Measurements from ENCODE around the gene SDF4. TPM values are rescaled to one million over a fixed set of nuclear protein-coding genes. Genes with fewer than 3 reads are reported as not detected.
A peak's percentile ranks its signal among the peaks of the same experiment; 100 is the strongest.

Gene SDF4
- total and polyA plus RNA-seq, 2 of the 13 experiments (the other 11 are each of a cell fraction or from before 2014, with no cell fraction given), result 80.8 to 107 TPM

GRCh38 chr1:1273512-1274298, 41.9 kb upstream of the SDF4 start, which contains the start of gene UBE2J2 (continued):
- no peak for TF ChIP-seq RNF2 (conservative IDR thresholded peaks at IDR 0.05; ENCODE audit: low read depth)
- TF ChIP-seq ZNF124 (CRISPR knock-in tag; IDR thresholded peaks at IDR 0.05), result no peak
- TF ChIP-seq YEATS2 (CRISPR knock-in tag; IDR thresholded peaks at IDR 0.05; ENCODE audit: borderline replicate concordance), result peak; percentile 62
- TF ChIP-seq ZNF180 (CRISPR knock-in tag; IDR thresholded peaks at IDR 0.05; ENCODE audit: borderline replicate concordance, low read depth), result no peak
- TF ChIP-seq SYNCRIP (IDR thresholded peaks at IDR 0.05; ENCODE audit: insufficient read depth, low read depth, low read length), result no peak
- no peak; the same call in 1 of the 2 replicates for TF ChIP-seq E2F5 (CRISPR knock-in tag; conservative IDR thresholded peaks at IDR 0.05)
- no peak for TF ChIP-seq ZNF598 (CRISPR knock-in tag; IDR thresholded peaks at IDR 0.05; ENCODE audit: borderline replicate concordance)
- no peak for TF ChIP-seq SIN3B (IDR thresholded peaks at IDR 0.05; ENCODE audit: low read length)
- TF ChIP-seq CEBPZ (IDR thresholded peaks at IDR 0.05; ENCODE audit: low read length), result no peak
- no peak for TF ChIP-seq ZNF672 (CRISPR knock-in tag; IDR thresholded peaks at IDR 0.05)
- no peak for TF ChIP-seq ZNF33A (CRISPR knock-in tag; IDR thresholded peaks at IDR 0.05; ENCODE audit: borderline replicate concordance)
- no peak for TF ChIP-seq NFYC (CRISPR knock-in tag; IDR thresholded peaks at IDR 0.05)
- TF ChIP-seq ZNF83 (CRISPR knock-in tag; IDR thresholded peaks at IDR 0.05; ENCODE audit: borderline replicate concordance), result 0 out of 2 replicates have a peak, but pooled peaks have one; percentile 34
- TF ChIP-seq ZNF256 (CRISPR knock-in tag; conservative IDR thresholded peaks at IDR 0.05), result no peak
- no peak for TF ChIP-seq ZNF737 (CRISPR knock-in tag; IDR thresholded peaks at IDR 0.05; ENCODE audit: borderline replicate concordance)
- TF ChIP-seq, protein P1, sequence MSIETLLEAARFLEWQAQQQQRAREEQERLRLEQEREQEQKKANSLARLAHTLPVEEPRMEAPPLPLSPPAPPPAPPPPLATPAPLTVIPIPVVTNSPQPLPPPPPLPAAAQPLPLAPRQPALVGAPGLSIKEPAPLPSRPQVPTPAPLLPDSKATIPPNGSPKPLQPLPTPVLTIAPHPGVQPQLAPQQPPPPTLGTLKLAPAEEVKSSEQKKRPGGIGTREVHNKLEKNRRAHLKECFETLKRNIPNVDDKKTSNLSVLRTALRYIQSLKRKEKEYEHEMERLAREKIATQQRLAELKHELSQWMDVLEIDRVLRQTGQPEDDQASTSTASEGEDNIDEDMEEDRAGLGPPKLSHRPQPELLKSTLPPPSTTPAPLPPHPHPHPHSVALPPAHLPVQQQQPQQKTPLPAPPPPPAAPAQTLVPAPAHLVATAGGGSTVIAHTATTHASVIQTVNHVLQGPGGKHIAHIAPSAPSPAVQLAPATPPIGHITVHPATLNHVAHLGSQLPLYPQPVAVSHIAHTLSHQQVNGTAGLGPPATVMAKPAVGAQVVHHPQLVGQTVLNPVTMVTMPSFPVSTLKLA (IDR thresholded peaks at IDR 0.05), result no peak
- TF ChIP-seq POLR2AphosphoS5 (IDR thresholded peaks at IDR 0.05; ENCODE audit: low read depth, low read length), result peak; percentile 78
- TF ChIP-seq ZNF670 (CRISPR knock-in tag; IDR thresholded peaks at IDR 0.05; ENCODE audit: borderline replicate concordance), result no peak
- no peak for TF ChIP-seq PHB2 (IDR thresholded peaks at IDR 0.05; ENCODE audit: partially characterized antibody)
- no peak for TF ChIP-seq SRSF4 (IDR thresholded peaks at IDR 0.05; ENCODE audit: low read depth, low read length, poor library complexity, severe bottlenecking)
- TF ChIP-seq ETV5 (CRISPR knock-in tag; IDR thresholded peaks at IDR 0.05; ENCODE audit: borderline replicate concordance), result peak; percentile 18; the same call in 1 of the 2 replicates
- TF ChIP-seq BRD4 (CRISPR knock-in tag; IDR thresholded peaks at IDR 0.05), result peak; percentile 67
- TF ChIP-seq ZNF513 (CRISPR knock-in tag; conservative IDR thresholded peaks at IDR 0.05), result no peak
